Panc1 (cell line): ENCODE data around the gene COQ2. TPM values are rescaled to one million over a fixed set of nuclear protein-coding genes. Genes with fewer than 3 reads are reported as not detected.
A peak's percentile ranks its signal among the peaks of the same experiment; 100 is the strongest.

Experiments used
- ATAC-seq: fragments of 200-7000 bp; cut with Tn5 transposase; 2 replicates; pipeline ENCODE4 v1.9.1; 2020; ENCODE audit warnings: mild to moderate bottlenecking, moderate library complexity
- BruUV-seq: library from RNA; stranded (reverse); fragments of 400-500 nt; replicated peaks from 2 replicates; lab custom pipeline; 2021; lab: Mats Ljungman, UMichigan
- CTCF ChIA-PET: fragments of 300-600 bp; sonication (Branson Sonifier 250); formaldehyde crosslinking; loops from one replicate; lab custom pipeline; 2022; ENCODE audit warnings: antibody characterized with exemption; lab: Charles Lee
- POLR2A ChIA-PET: fragments of 300-600 bp; sonication (Branson Sonifier 250); formaldehyde crosslinking; loops from one replicate; lab custom pipeline; 2022; ENCODE audit warnings: antibody characterized with exemption; lab: Charles Lee
- DNase-seq: peaks from one replicate; pipeline ENCODE4 v3.0.0-alpha.2; 2010; ENCODE audit warnings: low read depth, low spot score
- H3K27ac ChIP-seq: 2 replicates; pipeline ENCODE4 v1.5.1; 2011; ENCODE audit warnings: mild to moderate bottlenecking, low read length, inconsistent platforms
- H3K27me3 ChIP-seq: fragments of 200-500 bp; sonication (Bioruptor generic); 2 replicates; pipeline ENCODE4 v1.6.0; 2014; ENCODE audit warnings: low read length, inconsistent platforms; ENCODE audit not compliant: control insufficient read depth, insufficient read depth
- H3K36me3 ChIP-seq: fragments of 200-500 bp; sonication (Bioruptor generic); 2 replicates; pipeline ENCODE4 v1.5.1; 2014; ENCODE audit warnings: inconsistent platforms, mild to moderate bottlenecking, low read length, moderate library complexity; ENCODE audit not compliant: control insufficient read depth, insufficient read depth
- H3K4me1 ChIP-seq: 2 replicates; pipeline ENCODE4 v1.5.1; 2011; ENCODE audit warnings: inconsistent platforms, mild to moderate bottlenecking, low read length, moderate library complexity; ENCODE audit not compliant: control insufficient read depth, insufficient read depth
- H3K4me3 ChIP-seq, 2 experiments: 2 replicates each; pipeline ENCODE4 v1.5.1; 2011 to 2012; ENCODE audit warnings: low read depth in 2 of 2, low read length in 2 of 2, mild to moderate bottlenecking in 2 of 2, inconsistent platforms in 1 of 2, moderate library complexity in 1 of 2
- H3K9me3 ChIP-seq: fragments of 200-500 bp; sonication (Bioruptor generic); 2 replicates; pipeline ENCODE4 v1.5.1; 2014; ENCODE audit warnings: low read depth, mild to moderate bottlenecking, inconsistent platforms, low read length, moderate library complexity; ENCODE audit not compliant: control insufficient read depth, insufficient read depth
- POLR2AphosphoS5 ChIP-seq: IDR thresholded peaks from 2 replicates; pipeline ENCODE4 v1.6.1; 2012; ENCODE audit warnings: mild to moderate bottlenecking, low read depth, low read length, moderate library complexity
- SIN3A ChIP-seq: IDR thresholded peaks from 2 replicates; pipeline ENCODE4 v1.6.1; 2012; ENCODE audit warnings: low read depth, mild to moderate bottlenecking, low read length, moderate library complexity, borderline replicate concordance; ENCODE audit not compliant: insufficient read depth
- TCF7L2 ChIP-seq: IDR thresholded peaks from 2 replicates; pipeline ENCODE4 v1.6.1; 2011; ENCODE audit warnings: mild to moderate bottlenecking, low read depth, low read length, inconsistent platforms
- in situ Hi-C: cut with HindIII; loops from 2 replicates; pipeline ENCODE4 v1.10.0; 2016; ENCODE audit warnings: low sequenced_read_pairs, low pct_unique_long_range_greater_than_20kb
- intact Hi-C: fragments of 100-400 bp; cut with micrococcal nuclease; formaldehyde crosslinking; loops from one replicate; pipeline ENCODE4 v1.10.0; 2022; ENCODE audit not compliant: unreplicated experiment
- total RNA-seq: library from RNA; stranded (reverse); gene quantifications from one replicate; pipeline ENCODE4 v1.2.1, GENCODE V29; 2021; ENCODE audit not compliant: unreplicated experiment
- TF ChIP-seq, protein P1 (sequence below): fragments of 450-650 bp; IDR thresholded peaks from 2 replicates; pipeline ENCODE4 v1.5.1; 2017; ENCODE audit warnings: mild to moderate bottlenecking
- TF ChIP-seq, protein P2 (sequence below), 2 experiments: IDR thresholded peaks; 2 replicates each; pipeline ENCODE4 v1.6.1; 2011 to 2012; ENCODE audit warnings: low read depth in 2 of 2, control low read depth in 1 of 2, low read length in 1 of 2, mild to moderate bottlenecking in 1 of 2, moderate library complexity in 1 of 2; ENCODE audit not compliant: insufficient read depth in 1 of 2

The COQ2 gene
- total RNA-seq, 1 experiment from 2014 or later = 28.1 TPM

DNA sequence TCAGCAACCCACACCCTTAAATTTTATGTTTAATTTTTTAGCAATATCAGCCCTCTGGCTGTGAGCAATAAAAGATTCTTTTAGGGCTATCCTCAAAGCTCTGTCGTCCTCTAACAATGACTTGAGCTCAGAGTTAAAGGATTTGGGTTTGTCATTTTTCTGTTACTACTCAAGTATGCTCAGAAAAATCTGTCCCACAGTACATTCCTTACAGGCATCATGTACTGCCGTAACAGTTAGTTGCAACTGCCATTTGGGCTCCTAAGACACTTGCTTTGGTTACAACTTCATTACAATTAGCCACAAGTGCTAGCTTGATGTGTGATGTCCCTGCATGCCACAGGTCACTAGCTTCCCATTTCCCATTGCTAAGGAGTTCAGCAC is 33.2 kb downstream of the COQ2 start:
- ChIA-PET POLR2A (interaction anchor here (0.9 kb wide), 1 partner anchor 17 kb away, joined by 3 read pairs; no protein-coding TSS in a partner anchor), CTCF (no interaction called here)
- ATAC-seq (no peak), DNase-seq (no peak)
- Histone ChIP-seq H3K27me3 (no peaks in the 10 kb centered on the region), H3K9me3 (no peaks in the 10 kb centered on the region), H3K4me3 (no peak overlapping the region), H3K27ac (peak overlapping the region; percentile 86), H3K36me3 (no peaks in the 10 kb centered on the region), H3K4me1 (peaks cover 30% of the 10 kb centered on the region)
- TF ChIP-seq, protein P1, sequence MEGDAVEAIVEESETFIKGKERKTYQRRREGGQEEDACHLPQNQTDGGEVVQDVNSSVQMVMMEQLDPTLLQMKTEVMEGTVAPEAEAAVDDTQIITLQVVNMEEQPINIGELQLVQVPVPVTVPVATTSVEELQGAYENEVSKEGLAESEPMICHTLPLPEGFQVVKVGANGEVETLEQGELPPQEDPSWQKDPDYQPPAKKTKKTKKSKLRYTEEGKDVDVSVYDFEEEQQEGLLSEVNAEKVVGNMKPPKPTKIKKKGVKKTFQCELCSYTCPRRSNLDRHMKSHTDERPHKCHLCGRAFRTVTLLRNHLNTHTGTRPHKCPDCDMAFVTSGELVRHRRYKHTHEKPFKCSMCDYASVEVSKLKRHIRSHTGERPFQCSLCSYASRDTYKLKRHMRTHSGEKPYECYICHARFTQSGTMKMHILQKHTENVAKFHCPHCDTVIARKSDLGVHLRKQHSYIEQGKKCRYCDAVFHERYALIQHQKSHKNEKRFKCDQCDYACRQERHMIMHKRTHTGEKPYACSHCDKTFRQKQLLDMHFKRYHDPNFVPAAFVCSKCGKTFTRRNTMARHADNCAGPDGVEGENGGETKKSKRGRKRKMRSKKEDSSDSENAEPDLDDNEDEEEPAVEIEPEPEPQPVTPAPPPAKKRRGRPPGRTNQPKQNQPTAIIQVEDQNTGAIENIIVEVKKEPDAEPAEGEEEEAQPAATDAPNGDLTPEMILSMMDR = no peak
- TF ChIP-seq TCF7L2 (no peak), POLR2AphosphoS5 (no peak), SIN3A (no peak)
- TF ChIP-seq, protein P2, sequence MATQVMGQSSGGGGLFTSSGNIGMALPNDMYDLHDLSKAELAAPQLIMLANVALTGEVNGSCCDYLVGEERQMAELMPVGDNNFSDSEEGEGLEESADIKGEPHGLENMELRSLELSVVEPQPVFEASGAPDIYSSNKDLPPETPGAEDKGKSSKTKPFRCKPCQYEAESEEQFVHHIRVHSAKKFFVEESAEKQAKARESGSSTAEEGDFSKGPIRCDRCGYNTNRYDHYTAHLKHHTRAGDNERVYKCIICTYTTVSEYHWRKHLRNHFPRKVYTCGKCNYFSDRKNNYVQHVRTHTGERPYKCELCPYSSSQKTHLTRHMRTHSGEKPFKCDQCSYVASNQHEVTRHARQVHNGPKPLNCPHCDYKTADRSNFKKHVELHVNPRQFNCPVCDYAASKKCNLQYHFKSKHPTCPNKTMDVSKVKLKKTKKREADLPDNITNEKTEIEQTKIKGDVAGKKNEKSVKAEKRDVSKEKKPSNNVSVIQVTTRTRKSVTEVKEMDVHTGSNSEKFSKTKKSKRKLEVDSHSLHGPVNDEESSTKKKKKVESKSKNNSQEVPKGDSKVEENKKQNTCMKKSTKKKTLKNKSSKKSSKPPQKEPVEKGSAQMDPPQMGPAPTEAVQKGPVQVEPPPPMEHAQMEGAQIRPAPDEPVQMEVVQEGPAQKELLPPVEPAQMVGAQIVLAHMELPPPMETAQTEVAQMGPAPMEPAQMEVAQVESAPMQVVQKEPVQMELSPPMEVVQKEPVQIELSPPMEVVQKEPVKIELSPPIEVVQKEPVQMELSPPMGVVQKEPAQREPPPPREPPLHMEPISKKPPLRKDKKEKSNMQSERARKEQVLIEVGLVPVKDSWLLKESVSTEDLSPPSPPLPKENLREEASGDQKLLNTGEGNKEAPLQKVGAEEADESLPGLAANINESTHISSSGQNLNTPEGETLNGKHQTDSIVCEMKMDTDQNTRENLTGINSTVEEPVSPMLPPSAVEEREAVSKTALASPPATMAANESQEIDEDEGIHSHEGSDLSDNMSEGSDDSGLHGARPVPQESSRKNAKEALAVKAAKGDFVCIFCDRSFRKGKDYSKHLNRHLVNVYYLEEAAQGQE (IDR thresholded peaks at IDR 0.05; ENCODE audit: insufficient read depth in 1 of 2, low read depth in 2 of 2, low read length in 1 of 2) = no peak
- in situ Hi-C loops = no loop called here
- intact Hi-C loops = no loop called here
- BruUV-seq = no TSS peak

DNA sequence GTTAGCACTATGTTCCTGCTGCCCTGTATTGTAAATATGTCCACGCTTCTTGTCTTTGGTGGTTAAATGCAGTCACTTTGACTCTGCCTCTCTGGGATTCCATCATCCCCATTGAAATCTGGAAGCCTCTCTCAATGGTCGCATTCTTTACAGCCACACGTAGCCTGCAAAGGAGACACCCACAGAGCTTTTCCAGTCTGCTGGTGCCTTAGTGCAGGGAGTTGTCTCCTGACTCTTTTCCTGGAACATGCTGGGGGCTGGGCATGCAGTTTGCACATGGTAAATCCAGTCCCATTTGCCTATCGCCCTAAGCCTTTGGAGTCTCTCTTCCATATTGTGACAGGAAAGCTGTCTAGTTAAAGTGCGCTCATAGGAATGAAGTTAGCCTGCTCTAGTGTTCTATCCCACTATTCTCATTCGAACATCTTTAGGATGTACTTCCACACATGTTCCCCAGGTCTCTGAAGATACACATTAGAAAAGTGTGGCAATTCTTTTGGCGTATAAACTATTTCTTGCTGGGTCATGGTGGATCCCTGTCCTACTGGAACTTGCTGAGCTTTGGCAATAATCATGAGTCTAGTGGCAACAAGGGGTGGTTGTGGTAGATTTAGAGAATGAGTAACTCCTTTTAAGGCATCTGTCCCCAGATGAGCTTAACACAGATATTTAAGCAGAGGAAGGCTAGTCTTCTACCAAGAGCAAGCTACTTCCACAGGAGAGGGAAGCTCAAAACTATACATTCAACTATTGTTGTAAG is 33.7 kb downstream of the COQ2 start:
- intact Hi-C loops (no loop called here), in situ Hi-C loops (no loop called here)
- CTCF ChIA-PET = no interaction called here
- no peak for TF ChIP-seq POLR2AphosphoS5
- no peak for TF ChIP-seq SIN3A
- TF ChIP-seq TCF7L2 = no peak
- TF ChIP-seq, protein P1 = no peak
- TF ChIP-seq, protein P2 (IDR thresholded peaks at IDR 0.05; ENCODE audit: insufficient read depth in 1 of 2, low read depth in 2 of 2, low read length in 1 of 2) = no peak
- peaks cover 24% of the 10 kb centered on the region for H3K4me1 ChIP-seq
- no TSS peak for BruUV-seq
- no peak for ATAC-seq
- no peak for DNase-seq
- H3K27me3 ChIP-seq = no peaks in the 10 kb centered on the region
- POLR2A ChIA-PET = interaction anchor here (0.9 kb wide), 1 partner anchor 17 kb away, joined by 3 read pairs; no protein-coding TSS in a partner anchor
- H3K4me3 ChIP-seq = no peak overlapping the region
- peak overlapping the region; percentile 86 for H3K27ac ChIP-seq
- H3K9me3 ChIP-seq = no peaks in the 10 kb centered on the region
- H3K36me3 ChIP-seq = no peaks in the 10 kb centered on the region
